Activated effector memory CD4-positive, alpha-beta T cell treated with Interleukin-2 at 50 U/mL for 16 hours (primary cell): ENCODE data around the gene TXNRD2.

Experiments
- DNase-seq: peaks from one replicate; pipeline ENCODE4 v3.0.0-alpha.2; 2020

Gene TXNRD2

GRCh38 chr22:19902245-19902715, 39.3 kb downstream of the TXNRD2 start:
- no peak for DNase-seq

DNA sequence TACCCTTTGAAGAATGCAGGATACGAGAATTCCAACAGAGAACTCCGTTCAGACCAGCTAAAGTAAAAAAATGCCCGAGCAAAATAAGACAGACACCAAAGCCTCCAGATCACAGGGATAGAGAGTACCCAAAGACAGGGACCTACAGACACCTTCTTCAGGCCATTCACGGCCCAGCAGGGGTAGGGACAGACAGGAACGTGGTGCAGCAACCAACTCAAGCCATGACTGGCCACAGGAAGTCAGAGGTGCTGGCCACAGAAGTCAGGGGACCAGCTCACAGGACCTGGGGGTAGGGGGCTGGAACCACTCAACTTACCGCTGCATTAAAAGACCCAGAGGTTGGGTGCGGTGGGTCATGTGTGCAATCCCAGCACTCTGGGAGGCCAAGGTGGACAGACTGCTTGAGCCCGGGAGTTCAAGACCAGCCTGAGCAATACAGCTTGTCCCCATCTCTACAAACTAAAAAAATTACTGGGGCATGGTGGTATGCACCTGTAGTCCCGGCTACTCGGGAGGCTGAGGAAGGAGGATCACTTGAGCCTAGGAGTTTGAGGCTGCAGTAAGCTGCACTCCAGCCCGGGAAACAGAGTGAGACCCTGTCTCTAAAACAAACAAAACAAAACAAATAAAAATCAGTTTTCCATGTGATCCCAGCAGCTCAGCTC, 39.9 kb downstream of the TXNRD2 start:
- no peak for DNase-seq

GRCh38 chr22:19900707-19901436, 40.7 kb downstream of the TXNRD2 start:
- no peak for DNase-seq

- DNase-seq = no peak
Observed at GRCh38 chr22:19898831-19899567, 42.6 kb downstream of the TXNRD2 start.

DNA sequence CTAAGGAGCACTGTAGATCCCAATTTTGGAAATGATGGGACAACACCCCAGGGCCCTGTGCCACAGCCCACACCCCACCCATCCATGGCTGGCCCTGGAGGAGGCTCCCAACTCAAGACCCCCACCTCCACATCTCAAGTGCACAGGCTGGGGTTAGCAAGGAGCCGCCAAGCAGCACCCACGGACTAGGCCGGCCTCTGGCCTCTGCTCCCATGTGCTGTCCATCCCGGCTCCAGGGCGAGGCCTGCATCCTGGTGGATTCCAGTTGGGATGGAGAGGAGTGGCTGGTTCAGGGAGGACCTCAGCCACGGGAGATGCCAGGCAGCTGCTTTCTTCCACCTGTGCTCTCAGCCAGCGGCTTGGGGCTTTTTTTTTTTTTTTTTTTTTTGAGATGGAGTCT, 43.5 kb downstream of the TXNRD2 start:
- DNase-seq = no peak

GRCh38 chr22:19897726-19898125, 43.9 kb downstream of the TXNRD2 start:
- DNase-seq = no peak

- no peak for DNase-seq
Observed at GRCh38 chr22:19896665-19897355, 44.8 kb downstream of the TXNRD2 start.

- DNase-seq = no peak
Observed at GRCh38 chr22:19895160-19895849, 46.3 kb downstream of the TXNRD2 start.

DNA sequence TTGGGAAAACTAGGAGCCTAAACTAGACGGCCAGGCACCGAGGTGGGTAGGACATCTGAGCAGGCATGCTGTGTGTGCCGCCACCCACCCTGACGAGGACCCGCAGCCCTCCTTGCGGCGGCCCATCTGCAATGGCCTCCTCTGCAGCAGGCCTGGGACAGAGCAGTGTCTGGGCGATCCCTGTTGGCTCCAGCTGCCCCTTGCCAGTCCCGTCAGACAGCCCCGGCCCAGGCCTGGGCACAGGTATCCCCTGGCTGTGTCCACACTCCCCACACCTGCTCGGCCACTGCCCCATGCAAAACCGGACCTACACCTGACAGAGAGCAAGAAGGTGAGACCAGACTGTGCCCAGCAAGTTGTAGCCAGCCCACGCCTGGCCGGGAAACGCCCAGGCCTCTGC, 48.3 kb downstream of the TXNRD2 start:
- DNase-seq = no peak

GRCh38 chr22:19892925-19893324, 48.7 kb downstream of the TXNRD2 start:
- DNase-seq = no peak

DNA sequence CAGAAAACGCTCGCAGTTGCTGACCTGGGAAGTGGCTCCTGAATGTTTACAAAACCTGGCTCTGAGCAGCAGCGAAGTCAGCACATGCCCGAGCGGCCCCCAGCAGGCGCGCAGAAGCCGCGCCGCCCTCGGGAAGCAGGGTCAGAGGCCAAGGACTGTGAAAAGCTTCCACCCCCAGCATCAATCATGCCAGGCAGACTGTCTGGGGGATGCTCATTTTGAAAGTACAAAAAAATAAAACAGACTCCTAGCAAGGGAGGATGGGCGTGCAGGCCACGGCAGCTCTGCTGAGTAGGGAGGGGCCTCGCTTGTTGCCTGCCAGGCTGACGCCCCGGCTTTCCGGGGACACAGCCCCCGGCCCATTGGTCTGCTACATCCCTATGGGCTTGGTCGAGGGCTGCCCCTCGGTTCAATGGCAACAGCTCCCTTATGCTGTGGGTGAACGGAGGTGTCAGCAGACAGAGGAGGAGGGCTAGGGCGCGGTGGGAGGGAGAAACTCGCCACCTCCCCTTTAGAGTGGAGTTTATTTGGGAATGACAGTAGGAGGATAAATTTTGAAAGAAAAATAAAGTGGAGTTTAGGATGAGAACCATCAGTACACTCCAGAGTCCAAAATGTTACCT, 49.2 kb downstream of the TXNRD2 start:
- DNase-seq = peak; percentile 45

DNA sequence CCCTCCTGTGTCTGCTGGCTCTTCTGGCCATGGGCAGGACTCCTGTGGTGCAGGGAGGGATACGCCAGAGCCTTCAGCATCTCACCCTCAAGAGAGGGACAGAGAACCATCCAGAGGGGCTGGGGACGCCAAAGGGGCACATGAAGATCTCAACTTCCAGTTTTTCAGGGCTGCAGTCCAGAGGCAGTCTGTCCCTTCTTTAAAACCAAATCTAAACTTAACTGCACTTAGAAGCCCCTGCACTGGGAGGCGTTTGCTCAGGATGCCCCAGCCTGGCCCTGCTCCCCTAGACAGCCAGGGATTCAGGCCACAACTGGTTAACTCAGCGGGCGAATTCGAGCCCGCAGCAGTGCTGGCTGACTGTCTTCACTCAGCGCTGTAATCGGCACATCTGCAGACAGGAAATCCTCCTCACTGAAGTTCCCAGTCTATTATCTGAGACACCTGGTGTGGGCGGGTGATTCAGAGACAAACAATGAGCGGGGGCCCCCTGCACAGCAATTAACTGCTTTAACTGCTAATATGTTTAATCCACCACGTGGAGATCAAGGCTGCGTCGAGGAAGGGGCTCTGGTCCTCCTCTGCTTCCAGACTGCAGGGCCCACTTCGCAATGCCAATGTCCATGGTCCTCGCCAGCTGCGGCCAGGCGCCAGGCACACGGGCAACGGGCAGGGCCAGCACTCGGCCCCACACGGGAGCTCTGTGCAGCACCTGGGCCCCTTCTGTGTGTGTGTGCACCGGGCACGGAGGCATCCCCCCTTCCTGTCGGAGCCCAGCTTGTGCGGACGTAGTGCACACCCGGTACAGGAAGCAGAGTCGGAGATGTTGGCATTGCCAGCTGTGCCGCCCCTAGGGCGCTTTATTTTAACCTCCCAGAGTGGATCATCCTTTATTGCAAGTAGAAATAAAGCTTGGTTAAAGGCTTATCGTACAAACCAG, 50.0 kb downstream of the TXNRD2 start:
- DNase-seq = peak; percentile 73

DNA sequence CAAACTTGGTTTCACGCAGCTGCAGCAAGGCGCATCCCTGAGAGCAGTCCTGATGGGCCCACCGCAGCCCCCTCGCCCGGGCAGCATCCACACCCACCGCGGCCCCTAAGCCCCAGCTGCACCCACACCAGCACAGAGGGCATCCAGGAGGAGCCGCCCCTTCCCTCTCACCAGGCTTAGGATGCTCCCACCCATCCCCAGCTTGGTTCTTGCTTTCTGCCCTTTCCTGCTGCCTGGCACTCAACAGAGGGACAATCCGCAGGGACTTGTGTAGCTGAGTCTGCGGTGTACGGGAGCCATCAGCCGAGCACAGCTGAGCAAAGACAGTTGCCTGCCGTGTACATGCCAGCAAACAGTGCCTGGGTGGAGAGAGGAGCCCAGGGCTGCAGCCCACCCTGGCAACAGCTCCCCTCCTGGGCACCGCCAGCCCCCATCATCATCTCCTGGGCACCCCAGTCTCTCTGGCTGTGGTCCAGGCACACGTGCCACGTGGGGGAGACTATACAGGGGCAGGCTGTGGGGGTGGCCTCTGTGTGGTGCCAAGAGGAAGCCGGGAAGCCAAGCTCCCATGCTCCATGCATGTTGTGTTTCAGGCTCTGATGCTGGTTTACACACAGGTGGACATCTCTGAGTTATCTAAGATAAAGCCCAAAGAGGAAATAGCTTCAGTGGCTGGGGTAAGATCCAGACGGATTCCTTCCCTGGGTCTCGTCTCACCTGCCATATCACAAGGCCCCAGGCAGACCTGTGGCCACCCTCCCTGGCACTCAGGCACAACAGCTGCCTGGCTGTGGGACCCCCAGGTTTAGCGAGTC, 50.9 kb downstream of the TXNRD2 start:
- no peak for DNase-seq

GRCh38 chr22:19889951-19890350, 51.7 kb downstream of the TXNRD2 start:
- no peak for DNase-seq

- no peak for DNase-seq
Observed at GRCh38 chr22:19888131-19888746, 53.4 kb downstream of the TXNRD2 start.

- DNase-seq = no peak
Observed at GRCh38 chr22:19887256-19887985, 54.2 kb downstream of the TXNRD2 start.

DNA sequence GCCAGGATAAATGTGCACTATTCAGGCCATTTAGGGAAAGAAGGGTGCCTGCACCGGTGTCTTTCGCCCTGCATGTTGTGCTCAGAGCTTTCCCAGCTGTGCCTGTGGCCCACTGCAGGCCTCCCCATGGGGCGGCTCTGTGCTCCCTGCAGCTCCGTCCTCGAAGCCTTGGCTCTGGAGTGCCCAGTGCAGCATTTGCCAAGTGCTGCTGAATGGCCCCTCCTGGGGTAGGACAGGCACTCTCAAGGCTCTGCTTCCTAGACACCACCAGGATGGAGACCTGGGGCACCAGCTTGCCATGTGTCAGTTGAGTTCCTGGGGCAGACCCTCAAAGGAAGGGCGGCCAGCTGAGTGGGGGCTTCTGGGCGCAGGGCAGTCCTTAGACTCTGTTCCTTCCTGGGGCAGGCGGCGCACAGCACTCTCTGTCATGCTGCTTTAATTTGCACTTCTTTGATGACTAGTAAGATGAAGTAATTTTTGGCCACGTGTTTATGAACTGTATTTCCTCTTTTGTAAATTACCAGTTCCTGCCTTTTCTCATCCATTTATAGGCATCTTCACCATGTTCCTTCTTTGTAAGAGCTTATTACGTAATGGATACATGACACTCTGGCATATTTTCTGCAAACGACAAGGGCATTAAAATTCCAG, 54.9 kb downstream of the TXNRD2 start:
- peak; percentile 22 for DNase-seq
